Measurements from ENCODE around the gene FAM83B.

- no peak for TF ChIP-seq EZH2 (IDR thresholded peaks at IDR 0.05; ENCODE audit: borderline replicate concordance, control insufficient read depth, low read depth, low read length)
- no peak for TF ChIP-seq BMI1 (IDR thresholded peaks at IDR 0.05; ENCODE audit: borderline replicate concordance)
- TF ChIP-seq ZNF687 (IDR thresholded peaks at IDR 0.05): no peak
- TF ChIP-seq HCFC1 (IDR thresholded peaks at IDR 0.05; ENCODE audit: low read length): no peak
- TF ChIP-seq CTCF (IDR thresholded peaks at IDR 0.05 in 2 of 3, conservative IDR thresholded peaks at IDR 0.05 in 1 of 3; ENCODE audit: control insufficient read depth in 2 of 3, extremely low read depth in 1 of 3, insufficient read depth in 1 of 3, low read depth in 3 of 3, low read length in 3 of 3): no peak
- no peak for TF ChIP-seq SIN3A (IDR thresholded peaks at IDR 0.05; ENCODE audit: low read depth, low read length)
Measured at GRCh38 chr6:54957698-54958097, 111.1 kb downstream of the FAM83B start.

Data from GM12878 (cell line).